Measurements from ENCODE around the gene NOTCH1.

The NOTCH1 gene

DNA sequence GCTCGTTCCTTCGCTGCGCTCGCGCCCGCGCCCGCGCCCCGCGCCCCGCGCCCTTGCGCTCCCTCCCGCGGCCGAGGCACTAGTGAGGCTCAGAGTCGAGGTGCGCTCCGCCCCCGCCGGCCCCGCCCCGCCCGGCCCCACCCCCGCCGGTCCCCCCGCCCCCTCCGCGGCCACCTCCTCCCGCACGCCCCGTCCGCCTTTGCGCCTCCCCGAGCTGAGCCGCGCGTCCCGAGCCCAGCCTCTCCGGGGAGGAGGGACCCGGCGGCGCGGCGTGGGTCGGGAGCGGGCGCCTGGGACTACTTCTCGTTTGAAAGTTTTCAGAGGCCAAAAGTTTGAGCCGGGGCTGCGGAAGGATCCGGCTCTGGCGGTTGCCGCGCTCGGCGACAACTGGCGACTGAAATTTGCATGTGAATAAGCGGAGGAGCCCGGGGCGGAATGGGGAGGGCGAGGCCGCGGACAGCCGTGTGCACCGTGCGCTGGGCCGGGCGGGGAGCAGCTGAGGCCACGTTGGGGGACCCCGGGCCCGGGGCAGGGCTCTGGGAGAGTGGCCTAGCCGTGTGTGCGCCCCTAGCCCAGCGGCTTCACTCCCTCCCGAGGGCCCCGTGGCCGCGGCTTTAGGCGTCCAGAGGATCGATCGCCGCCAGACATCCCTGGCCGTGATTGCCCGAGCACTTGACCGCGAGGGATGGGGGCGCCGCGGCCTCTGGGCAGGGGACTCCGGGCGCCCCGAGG, at the start of gene NOTCH1:
Gene NOTCH1 (minus strand): TSS at position 84 of the 732 bp plus-strand sequence. CDS start 262 bp downstream, outside the sequence.
- intact Hi-C loops (cut with DNase I) = loop anchor here (2.0 to 10.0 kb wide), 3 partner anchors 19 to 51 kb away; no protein-coding TSS in a partner anchor
- DNase-seq = peak; percentile 65 to 93 (median 86)

DNA sequence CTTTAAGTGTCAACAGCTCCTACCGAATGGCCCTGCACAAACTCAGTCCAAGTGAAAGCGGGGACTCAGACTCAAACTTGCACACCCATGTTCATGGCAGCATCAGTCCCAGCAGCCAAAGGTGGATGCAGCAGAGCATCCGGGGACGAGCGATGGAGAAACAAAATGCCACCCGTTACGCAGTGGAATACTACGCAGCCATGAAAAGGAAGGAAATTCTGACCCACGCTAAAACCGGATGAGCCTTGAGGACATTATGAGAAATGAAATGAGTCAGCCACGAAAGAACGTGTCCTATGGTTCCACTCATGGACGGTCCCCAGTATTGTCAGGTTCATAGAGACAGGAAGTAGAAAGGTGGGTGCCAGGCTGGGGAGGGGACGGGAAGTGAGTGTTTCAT, 48.6 kb upstream of the NOTCH1 start:
- intact Hi-C loops (cut with DNase I) = no loop called here
- DNase-seq = no peak

DNA sequence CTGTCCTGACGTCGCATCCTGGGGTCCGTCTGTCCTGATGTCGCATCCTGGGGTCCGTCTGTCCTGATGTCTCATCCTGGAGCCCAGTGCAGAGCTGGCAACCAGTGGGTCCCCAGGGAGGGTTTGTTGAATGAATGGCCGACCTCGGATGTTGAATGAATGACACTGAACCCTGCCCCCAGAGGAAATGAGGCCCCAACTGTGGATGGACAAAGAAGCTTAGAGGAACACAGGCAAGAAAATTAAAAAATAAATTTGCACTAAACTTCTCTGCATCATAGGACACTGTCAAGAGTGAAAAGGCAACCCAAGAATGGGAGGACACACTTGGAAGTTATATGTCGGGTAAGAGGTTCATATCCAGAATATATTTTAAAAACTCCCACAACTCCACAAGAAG, 47.7 kb upstream of the NOTCH1 start:
- no peak for DNase-seq
- intact Hi-C loops (cut with DNase I) = no loop called here

DNA sequence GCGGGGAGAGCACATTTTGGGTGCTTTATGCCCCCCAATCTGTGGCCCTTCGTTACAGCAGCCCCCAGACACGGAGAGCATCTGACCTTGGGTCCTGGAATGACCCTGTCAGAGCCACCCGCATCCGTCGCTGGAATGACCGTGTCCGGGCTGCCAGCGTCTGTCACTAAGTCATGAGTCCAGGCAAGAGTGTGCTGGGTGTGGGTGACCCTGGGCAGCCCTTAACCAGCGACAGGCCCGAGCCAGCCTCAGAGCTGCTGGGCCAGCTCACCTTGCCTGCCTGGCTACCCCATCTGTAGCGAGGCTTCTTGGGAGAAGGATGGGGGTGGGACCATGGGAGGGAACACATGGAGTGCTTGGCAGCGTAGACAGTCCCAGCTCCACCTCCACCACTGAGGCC, 46.8 kb upstream of the NOTCH1 start:
- intact Hi-C loops (cut with DNase I) = no loop called here
- no peak for DNase-seq

DNA sequence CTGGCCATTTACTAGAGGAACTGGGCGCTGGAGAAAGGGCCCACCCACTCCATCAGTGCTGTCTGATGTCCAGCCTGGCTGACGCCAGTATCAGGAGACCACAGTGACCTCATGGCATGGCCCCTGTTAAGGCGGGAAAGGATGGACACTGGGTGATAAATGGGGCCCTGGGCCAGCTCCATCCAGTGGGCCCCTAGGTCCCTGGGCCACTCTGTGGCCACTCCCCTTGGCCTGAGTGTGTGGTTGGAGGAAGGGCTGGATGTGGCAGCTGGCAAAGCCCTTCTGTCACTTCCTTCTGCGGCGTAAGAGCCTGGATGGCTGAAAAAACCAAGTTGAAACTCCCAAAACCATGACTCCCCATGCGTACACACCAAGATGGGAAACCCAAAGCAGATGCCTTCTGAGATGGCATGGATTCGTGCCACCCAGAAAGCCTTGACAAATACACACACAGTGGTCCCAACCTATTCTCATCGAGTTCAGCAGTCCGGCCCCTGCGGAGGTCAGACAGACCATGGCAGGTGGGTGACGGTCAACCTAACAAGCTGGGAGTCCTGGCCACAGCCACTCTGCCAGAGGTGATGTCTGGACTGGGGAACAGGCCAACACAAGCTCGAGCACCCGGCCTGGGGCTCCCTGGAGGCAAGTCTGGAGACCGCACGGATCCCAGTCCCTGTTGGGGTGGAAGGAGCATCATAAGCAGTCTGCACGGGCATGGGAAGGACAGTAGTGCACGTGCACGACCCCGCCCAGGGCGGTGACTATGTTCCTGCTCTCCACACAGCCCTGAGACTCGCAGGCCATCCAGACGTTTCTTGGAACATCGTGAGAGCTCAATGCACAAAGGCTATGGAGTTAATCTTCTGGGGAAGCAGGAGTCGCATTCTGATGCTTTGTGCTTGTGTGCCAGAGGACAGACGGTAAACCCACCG, 45.2 kb upstream of the NOTCH1 start:
- peak in 20 of 42 donors; percentile 28 to 74 (median 50) for DNase-seq
- intact Hi-C loops (cut with DNase I) = no loop called here

DNA sequence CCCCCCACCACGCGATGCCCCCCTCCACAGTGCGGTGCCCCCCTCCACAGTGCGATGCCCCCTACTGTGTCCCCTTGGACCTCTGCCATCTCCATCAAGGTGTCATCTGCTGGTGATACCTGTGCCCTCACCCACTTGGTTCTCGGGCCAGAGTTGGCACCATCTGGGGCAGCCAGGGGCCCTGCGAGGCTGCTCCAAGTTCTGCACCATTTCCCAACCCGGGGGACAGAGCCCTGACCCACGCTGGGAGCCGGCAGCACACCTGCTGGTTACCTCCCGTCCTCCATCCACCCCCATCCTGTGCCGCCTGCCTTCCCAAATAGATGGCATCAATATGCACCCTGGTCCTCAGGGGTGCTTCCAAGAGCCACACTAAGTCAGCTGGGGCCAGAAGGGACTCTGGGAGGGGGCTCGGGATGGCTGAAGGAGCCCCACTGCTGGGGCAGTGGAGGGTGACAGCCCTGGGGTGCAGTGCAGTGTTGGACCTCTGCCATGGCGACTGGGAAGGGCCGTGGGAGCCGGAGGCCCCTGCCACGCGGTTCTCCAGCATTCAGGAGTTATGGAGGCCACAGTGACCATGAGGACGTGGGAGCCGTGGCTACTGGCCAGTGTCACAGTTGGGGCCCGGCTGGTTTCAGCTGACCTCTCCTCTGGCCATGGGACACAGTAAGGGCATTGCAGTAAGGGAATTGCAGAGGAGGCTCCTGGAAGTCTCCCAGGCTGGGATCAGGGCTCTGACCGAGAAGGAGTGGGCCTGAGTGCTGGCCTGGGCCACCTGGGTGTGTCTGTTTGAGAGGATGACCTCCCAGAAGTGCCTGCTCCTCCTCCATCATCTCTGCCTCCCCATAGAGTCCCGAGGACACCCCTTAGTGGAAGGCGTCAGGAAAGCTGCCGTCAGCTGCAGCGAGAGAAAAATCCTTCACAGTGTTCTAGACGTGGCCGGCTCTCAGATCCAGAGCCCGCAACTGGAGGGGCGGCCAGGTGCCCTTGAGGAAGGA, 44.2 kb upstream of the NOTCH1 start:
- DNase-seq = no peak
- intact Hi-C loops (cut with DNase I) = no loop called here

DNA sequence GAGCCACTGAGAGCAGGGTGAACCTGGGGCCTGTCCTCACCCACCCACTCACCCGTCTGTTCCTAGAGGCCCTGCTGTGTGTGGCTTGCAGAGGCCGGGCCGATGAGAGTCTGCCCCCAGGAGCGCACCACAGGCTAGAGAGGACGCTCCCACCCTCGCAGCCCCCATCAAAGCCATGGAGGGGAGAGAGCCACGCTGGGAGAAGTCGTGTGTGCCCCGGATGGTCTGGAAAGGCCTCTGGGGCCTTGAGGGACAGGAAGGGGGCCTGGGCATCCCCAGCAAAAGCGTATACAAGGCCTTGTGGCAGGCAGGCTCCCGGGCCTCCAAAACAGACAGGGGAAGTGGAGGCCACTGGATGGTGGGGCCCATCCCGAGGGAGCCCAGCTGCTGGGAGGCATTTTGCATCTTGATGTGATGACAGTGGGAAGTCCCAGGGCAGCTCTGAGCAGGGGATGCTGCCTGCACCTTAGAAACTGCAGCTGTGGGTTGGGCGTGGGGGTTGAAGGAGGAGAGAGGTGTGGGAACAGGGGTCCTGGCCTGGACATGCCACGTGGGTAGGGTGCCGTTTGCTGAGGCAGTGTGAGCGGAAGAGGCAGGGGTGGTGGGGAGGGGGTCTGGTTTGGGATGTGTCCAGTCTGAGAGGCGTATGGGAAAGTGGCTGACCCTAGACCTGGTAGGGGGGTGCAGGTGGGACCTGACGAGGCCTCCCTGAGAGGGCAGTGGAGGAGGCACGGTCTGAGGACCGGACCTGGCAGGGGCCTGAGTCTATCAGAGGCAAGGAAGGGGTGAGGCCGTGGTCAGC, 43.0 kb upstream of the NOTCH1 start:
- DNase-seq = no peak
- intact Hi-C loops (cut with DNase I) = no loop called here

DNA sequence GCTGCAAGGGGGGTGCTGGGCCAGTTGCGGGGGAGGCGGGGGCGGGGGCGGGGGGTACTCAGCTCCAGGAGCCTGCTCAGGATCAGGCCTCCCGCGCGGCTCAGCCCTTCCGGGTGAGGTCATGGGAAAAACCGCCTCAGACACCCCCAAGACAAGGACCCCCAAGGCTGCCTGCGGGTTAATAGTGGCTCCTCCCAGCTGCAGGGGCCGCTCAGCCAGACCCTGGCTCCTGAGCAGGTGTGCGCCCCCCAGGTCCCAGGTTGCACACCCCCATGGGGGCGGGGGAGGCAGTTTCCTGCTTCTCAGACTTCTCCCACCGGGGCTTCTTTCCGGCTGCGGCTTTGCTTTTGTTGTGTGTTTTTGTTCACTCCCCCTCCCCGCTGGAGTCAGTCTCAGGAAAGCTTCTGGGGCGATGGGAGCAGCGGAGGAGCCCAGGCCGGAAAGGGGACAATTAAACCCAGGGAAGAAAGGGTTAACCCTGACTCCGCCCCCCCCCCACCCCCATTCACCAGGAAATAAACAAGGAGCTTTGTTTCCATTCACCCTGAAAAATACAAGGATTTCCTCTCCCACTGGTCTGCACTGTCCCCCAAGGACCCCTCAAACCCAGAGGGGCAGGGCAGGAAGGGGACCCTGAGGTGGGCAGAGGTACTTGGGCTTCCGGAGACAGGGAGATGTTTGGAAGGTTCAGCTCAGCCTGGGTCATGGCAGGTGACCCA, 42.3 kb upstream of the NOTCH1 start:
- intact Hi-C loops (cut with DNase I) = no loop called here
- DNase-seq = no peak

DNA sequence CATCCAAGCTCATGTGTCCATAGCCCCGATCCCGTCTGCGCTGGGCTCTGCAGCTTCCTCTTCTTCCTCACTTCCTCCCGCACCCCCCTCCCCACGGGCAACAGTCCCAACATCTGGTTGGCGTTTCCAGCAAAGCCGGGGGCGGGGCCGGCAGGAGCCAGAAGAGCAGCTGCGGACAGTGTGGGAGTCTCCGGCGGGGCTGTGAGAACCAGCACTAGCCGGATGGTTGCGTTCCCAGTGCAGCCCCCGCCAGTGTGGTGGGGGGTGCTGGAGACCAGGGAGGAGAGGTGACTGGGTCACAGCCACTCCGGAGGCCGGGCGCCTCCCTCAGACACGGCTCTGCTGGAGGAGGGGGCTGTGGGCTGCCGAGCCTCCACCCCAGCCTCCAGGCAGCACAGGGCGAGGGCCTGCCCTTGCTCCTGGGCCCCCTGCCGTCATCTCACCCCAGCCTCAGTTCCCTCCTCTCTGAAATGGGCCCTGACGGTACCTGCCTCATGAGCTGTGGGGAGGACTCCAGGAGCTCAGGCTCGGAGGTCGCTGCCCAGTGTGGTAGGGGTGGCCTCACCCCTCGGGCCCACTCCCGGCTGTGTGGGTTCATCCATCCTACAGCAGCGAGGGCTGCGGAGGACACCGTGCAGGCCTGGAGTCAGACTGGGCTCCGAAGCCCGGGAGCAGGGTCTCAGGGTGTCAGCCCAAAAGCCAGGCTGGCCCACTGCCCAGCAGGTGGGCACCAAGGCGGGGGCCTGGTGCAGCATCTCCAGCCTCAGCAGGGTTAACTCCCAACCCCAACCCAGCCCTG, 41.5 kb upstream of the NOTCH1 start:
- DNase-seq = peak in 38 of 42 donors; percentile 41 to 84 (median 70)
- intact Hi-C loops (cut with DNase I) = no loop called here

DNA sequence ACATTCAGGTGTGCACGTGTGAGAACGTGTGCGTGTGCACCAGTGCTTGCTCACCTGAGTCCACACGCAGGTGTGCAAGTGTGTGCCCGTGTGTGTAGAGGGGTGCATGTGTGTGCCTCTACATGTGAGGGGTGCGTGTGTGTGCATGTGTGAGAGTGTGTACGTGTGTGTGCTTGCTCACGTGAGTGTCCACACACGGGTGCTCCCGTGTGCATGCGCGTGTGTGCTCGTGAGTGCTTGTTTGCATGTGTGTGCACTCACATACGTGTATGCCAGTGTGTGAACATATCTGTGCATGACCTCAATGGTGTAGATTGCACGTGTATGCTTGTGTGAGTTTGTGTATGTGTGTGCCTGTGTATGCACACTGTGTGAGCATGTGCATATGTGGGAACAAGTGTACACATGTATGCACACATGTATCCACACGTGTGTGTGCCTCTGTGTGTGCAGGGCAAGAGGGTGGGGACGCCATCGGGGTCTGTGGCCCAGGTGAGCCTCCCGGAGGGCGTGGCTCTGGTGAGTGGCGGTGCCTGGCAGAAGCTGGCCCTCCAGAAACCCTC, 40.6 kb upstream of the NOTCH1 start:
- no peak for DNase-seq
- intact Hi-C loops (cut with DNase I) = no loop called here

DNA sequence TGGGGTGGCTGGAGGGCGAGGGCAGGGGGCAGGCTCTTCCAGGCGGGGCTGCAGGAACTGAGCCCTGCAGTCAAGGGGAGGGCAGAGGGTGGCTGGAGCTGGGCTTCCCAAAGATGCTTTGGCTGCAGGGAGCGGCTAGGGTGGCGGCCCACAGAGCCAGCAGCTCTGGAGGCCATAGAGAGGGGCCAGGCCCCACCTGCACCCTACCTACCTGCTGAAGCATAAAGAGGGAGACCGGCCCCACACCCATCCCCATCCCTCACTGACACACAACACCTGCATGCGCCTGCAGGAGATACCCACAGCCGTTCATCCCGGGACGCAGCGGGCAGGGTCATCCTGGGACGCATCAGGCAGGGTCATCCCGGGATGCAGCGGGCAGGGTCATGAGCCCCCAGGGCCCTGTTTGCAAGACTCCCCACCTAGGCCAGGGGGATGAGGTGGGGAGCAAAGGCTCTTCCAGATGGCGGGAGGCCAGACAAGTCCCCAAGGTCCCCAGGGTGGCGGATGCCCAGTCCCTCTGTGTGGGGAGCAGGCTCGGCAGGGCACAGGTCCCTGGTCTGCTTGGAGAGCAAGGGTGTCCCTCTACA, 39.8 kb upstream of the NOTCH1 start:
- intact Hi-C loops (cut with DNase I) = no loop called here

DNA sequence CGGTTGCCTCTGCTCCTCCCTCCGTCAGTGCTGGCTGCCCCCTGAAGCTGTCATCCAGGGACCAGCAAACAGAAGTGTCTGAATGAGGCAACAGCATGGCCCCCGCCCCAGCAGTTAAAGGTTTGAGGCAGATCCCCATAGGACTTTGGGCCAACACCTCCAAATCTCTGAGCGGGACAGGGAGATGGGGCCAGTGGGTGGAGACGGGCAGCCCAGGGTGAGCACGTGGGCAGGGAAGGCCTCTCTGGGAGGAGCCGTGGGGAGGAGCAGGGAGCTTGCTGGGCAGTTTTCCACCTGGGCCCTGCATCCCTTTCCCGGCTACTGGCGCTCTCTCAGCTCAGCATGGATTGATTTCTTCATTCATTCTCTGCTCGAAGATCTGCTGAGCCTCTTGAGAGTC, 39.1 kb upstream of the NOTCH1 start:
- intact Hi-C loops (cut with DNase I) = no loop called here
- peak in 2 of 42 donors; percentile 1 to 51 for DNase-seq

More for the DNA sequence above, 39.8 kb upstream of the NOTCH1 start:
- no peak for DNase-seq

DNA sequence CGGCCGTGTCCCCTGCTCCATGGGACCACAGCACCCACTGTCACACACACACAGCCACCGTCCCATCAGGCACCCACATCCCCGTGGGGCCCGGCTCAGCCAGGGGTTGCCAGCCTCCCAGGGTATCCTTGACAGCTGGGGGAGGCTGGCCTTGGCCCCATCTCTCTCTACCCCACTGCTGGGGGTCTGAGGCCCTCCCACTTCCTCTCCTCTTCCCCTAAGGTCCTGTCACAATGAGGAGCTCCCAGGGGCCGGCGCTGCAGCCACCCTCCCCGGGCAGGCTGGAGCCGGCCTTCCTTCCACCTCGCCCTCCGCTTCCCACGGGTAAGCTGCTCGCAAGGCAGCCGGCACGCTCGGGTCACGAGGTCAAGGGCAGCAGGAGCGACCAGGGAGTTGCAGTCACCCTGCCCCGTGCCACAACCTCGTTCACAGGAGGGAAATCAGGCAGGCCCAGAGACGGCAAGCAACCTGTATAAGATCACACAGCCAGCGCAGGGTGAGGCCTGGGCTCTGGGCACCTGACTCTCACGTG, 38.6 kb upstream of the NOTCH1 start:
- DNase-seq = peak in 1 of 42 donors; percentile 1
- intact Hi-C loops (cut with DNase I) = no loop called here

DNA sequence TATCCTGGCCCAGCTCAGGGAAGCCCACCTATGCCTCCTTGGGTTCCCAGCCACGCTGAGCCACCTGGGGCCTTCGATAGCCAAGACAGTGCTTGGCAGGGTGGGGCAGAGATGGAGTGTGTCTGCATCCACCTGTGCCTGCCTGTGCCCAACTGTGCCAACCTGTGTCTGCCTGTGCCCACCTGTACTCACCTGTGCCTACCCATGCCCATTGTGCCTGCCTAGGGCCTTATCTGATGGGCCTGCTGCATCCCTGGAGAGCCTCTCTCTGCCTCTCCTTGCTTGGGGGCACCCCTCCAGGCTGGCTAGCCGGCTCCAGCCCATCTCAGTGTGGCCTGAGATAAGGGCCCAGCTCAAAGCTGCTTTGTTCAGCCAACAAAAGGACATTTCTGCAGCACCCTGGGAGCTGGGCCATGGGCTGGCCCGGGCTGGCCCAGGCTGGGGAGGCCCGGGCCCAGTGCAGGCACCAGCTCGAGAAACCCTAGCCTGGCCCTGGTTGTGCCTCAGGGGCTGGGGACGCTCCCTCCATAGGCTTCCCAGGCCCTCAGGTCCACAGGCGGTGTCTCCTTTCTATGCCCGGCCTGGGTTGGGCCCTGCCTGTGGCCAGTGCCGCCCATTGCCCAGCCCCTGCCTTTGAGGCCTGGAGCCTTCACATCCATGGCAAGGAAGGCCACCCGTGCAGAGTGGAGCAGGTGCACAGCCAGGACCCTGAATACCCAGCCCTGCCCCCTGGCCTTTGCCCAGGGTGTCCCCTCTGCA, 37.3 kb upstream of the NOTCH1 start:
- DNase-seq = peak; percentile 48 to 93 (median 82)
- intact Hi-C loops (cut with DNase I) = no loop called here
